Heart left ventricle (tissue), 13 donors: Measurements from ENCODE around the gene CENPP.

Experiments used
- POLR2A ChIP-seq, 2 donors: fragments of 450-650 bp; IDR thresholded peaks; one replicate each; pipeline ENCODE4 v1.6.1; 2017; ENCODE audit warnings: antibody characterized with exemption in 2 of 2, mild to moderate bottlenecking in 2 of 2, moderate library complexity in 2 of 2
- TF ChIP-seq, protein P1 (sequence below), 12 donors: fragments of 200-600 bp; sonication (generic) in 4 of 12; IDR thresholded peaks; one replicate each; pipeline versions ENCODE4 v1.5.0 to v1.8.0; 2018 to 2022; ENCODE audit warnings: antibody characterized with exemption in 12 of 12, mild to moderate bottlenecking in 5 of 12
- donor health status: ischemic (EF 13 %, LVEDD 7.1; RV severe dilation, severe dysfunction).
- donor health status: DM: no; HTN: yes; CAD: no.
- donor health status: DM: no; HTN: no; CAD: no.
- donor health status: ischemic (EF 25% LVEDD 6.9; RV normal size, moderate dysfunction).
- donor health status: ischemic (EF 25% LVEDD 5.7; RV mildly dilated, moderate dysfunction).
- donor health status: ischemic (EF 35%, LVEDD 5.7; RV mildly dilated, moderate dysfunction).
- donor health status: nonischemic (EF 11% LVEDD 7.7; RV severe dilation, severe dysfunction).
- donor health status: DM: yes; HTN: yes; CAD: no.
- donor health status: PGD.
- donor health status: ischemic (EF 29% LVEDD 5.4; RV normal size, mild dysfunction).
- donor health status: nonischemic (EF 23%, LVEDD 6.1; RV moderate dilation, normal function).

DNA sequence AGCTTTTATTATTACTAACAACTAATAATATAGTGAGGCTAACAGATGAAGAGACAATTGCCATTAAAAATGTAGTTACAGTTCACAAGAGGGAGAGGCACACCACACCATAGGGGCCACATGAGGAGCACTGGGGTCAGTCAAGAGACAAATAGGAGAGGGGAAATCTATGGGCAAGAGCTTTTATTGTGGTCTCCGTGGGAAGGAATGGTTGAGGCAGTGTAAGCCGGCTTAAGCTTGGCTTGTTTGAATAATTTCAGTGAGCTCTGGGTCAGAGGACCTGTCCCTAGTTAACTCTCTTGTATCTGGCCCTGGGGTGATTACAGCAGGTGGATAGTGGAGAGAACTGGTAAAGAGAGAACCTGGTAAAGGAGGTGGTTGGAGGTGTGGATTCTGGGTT is 43.3 kb downstream of the CENPP start:
- TF ChIP-seq POLR2A (IDR thresholded peaks at IDR 0.05): no peak
- TF ChIP-seq, protein P1, sequence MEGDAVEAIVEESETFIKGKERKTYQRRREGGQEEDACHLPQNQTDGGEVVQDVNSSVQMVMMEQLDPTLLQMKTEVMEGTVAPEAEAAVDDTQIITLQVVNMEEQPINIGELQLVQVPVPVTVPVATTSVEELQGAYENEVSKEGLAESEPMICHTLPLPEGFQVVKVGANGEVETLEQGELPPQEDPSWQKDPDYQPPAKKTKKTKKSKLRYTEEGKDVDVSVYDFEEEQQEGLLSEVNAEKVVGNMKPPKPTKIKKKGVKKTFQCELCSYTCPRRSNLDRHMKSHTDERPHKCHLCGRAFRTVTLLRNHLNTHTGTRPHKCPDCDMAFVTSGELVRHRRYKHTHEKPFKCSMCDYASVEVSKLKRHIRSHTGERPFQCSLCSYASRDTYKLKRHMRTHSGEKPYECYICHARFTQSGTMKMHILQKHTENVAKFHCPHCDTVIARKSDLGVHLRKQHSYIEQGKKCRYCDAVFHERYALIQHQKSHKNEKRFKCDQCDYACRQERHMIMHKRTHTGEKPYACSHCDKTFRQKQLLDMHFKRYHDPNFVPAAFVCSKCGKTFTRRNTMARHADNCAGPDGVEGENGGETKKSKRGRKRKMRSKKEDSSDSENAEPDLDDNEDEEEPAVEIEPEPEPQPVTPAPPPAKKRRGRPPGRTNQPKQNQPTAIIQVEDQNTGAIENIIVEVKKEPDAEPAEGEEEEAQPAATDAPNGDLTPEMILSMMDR (IDR thresholded peaks at IDR 0.05): no peak
